ENCODE results near the gene FGFR3.

The FGFR3 gene

GRCh38 chr4:1806596-1807331 lies 13.7 kb downstream of the FGFR3 start:
- DNase-seq (ENCODE audit: low spot score in 2 of 2) (no peak), ATAC-seq (replicated peaks; ENCODE audit: extremely low read depth, poor library complexity, severe bottlenecking) (no peak)
- Mint-ChIP-seq H3K27me3 (no peaks in the 10 kb centered on the region), H3K36me3 (ENCODE audit: insufficient read depth) (peaks cover 3% of the 10 kb centered on the region), H3K27ac (ENCODE audit: low read depth) (no peak overlapping the region), H3K9me3 (no peaks in the 10 kb centered on the region), H3K4me3 (no peak overlapping the region), H3K4me1 (no peaks in the 10 kb centered on the region)

GRCh38 chr4:1807332-1807777 lies 14.3 kb downstream of the FGFR3 start:
- ATAC-seq (replicated peaks; ENCODE audit: extremely low read depth, poor library complexity, severe bottlenecking) (no peak), DNase-seq (ENCODE audit: low spot score in 2 of 2) (no peak)
- H3K9me3 Mint-ChIP-seq: no peaks in the 10 kb centered on the region
- H3K4me1 Mint-ChIP-seq: no peaks in the 10 kb centered on the region
- H3K27ac Mint-ChIP-seq (ENCODE audit: low read depth): no peak overlapping the region
- H3K27me3 Mint-ChIP-seq: no peaks in the 10 kb centered on the region
- peaks cover 3% of the 10 kb centered on the region for H3K36me3 Mint-ChIP-seq (ENCODE audit: insufficient read depth)
- no peak overlapping the region for H3K4me3 Mint-ChIP-seq

GRCh38 chr4:1808396-1808795 lies 15.3 kb downstream of the FGFR3 start:
- no peaks in the 10 kb centered on the region for H3K9me3 Mint-ChIP-seq

GRCh38 chr4:1808851-1809753 lies 16.0 kb downstream of the FGFR3 start:
- peaks cover 5% of the 10 kb centered on the region for H3K36me3 Mint-ChIP-seq (ENCODE audit: insufficient read depth)
- H3K27me3 Mint-ChIP-seq: no peaks in the 10 kb centered on the region
- H3K9me3 Mint-ChIP-seq: no peaks in the 10 kb centered on the region
- no peaks in the 10 kb centered on the region for H3K4me1 Mint-ChIP-seq
- no peak for DNase-seq (ENCODE audit: low spot score in 2 of 2)
- no peak overlapping the region for H3K27ac Mint-ChIP-seq (ENCODE audit: low read depth)
- ATAC-seq (replicated peaks; ENCODE audit: extremely low read depth, poor library complexity, severe bottlenecking): no peak
- no peak overlapping the region for H3K4me3 Mint-ChIP-seq

More at GRCh38 chr4:1808396-1808795, 15.3 kb downstream of the FGFR3 start:
- Mint-ChIP-seq H3K4me1 (no peaks in the 10 kb centered on the region), H3K4me3 (no peak overlapping the region), H3K27ac (ENCODE audit: low read depth) (no peak overlapping the region), H3K27me3 (no peaks in the 10 kb centered on the region), H3K36me3 (ENCODE audit: insufficient read depth) (peaks cover 5% of the 10 kb centered on the region)
- no peak for ATAC-seq (replicated peaks; ENCODE audit: extremely low read depth, poor library complexity, severe bottlenecking)
- DNase-seq (ENCODE audit: low spot score in 2 of 2): no peak

- H3K4me3 Mint-ChIP-seq: no peak overlapping the region
- no peaks in the 10 kb centered on the region for H3K9me3 Mint-ChIP-seq
- no peaks in the 10 kb centered on the region for H3K27me3 Mint-ChIP-seq
- H3K4me1 Mint-ChIP-seq: no peaks in the 10 kb centered on the region
- DNase-seq (ENCODE audit: low spot score in 2 of 2): peak; percentile 38 to 55
- peak; percentile 56 for ATAC-seq (replicated peaks; ENCODE audit: extremely low read depth, poor library complexity, severe bottlenecking)
- peaks cover 4% of the 10 kb centered on the region for H3K36me3 Mint-ChIP-seq (ENCODE audit: insufficient read depth)
- H3K27ac Mint-ChIP-seq (ENCODE audit: low read depth): no peak overlapping the region
Measured at GRCh38 chr4:1809754-1810502, 16.8 kb downstream of the FGFR3 start.

- ATAC-seq (replicated peaks; ENCODE audit: extremely low read depth, poor library complexity, severe bottlenecking): no peak
- Mint-ChIP-seq H3K4me3 (no peak overlapping the region), H3K9me3 (no peaks in the 10 kb centered on the region), H3K27me3 (no peaks in the 10 kb centered on the region), H3K4me1 (no peaks in the 10 kb centered on the region), H3K27ac (ENCODE audit: low read depth) (no peak overlapping the region), H3K36me3 (ENCODE audit: insufficient read depth) (peaks cover 4% of the 10 kb centered on the region)
- DNase-seq (ENCODE audit: low spot score in 2 of 2): no peak
Measured at GRCh38 chr4:1810765-1811164, 17.7 kb downstream of the FGFR3 start.

GRCh38 chr4:1812720-1813119 lies 19.6 kb downstream of the FGFR3 start:
- Mint-ChIP-seq H3K4me1 (no peaks in the 10 kb centered on the region), H3K36me3 (ENCODE audit: insufficient read depth) (peaks cover 16% of the 10 kb centered on the region), H3K4me3 (no peak overlapping the region), H3K27ac (ENCODE audit: low read depth) (no peak overlapping the region), H3K27me3 (no peaks in the 10 kb centered on the region), H3K9me3 (no peaks in the 10 kb centered on the region)
- no peak for ATAC-seq (replicated peaks; ENCODE audit: extremely low read depth, poor library complexity, severe bottlenecking)
- DNase-seq (ENCODE audit: low spot score in 2 of 2): no peak

GRCh38 chr4:1813231-1813630 lies 20.1 kb downstream of the FGFR3 start:
- Mint-ChIP-seq H3K9me3 (no peaks in the 10 kb centered on the region), H3K36me3 (ENCODE audit: insufficient read depth) (peaks cover 18% of the 10 kb centered on the region), H3K4me3 (no peak overlapping the region), H3K4me1 (no peaks in the 10 kb centered on the region), H3K27me3 (no peaks in the 10 kb centered on the region), H3K27ac (ENCODE audit: low read depth) (no peak overlapping the region)
- no peak for ATAC-seq (replicated peaks; ENCODE audit: extremely low read depth, poor library complexity, severe bottlenecking)
- no peak for DNase-seq (ENCODE audit: low spot score in 2 of 2)

- no peaks in the 10 kb centered on the region for H3K27me3 Mint-ChIP-seq
- DNase-seq (ENCODE audit: low spot score in 2 of 2) (no peak), ATAC-seq (replicated peaks; ENCODE audit: extremely low read depth, poor library complexity, severe bottlenecking) (no peak)
- no peak overlapping the region for H3K27ac Mint-ChIP-seq (ENCODE audit: low read depth)
- peaks cover 25% of the 10 kb centered on the region for H3K36me3 Mint-ChIP-seq (ENCODE audit: insufficient read depth)
- no peak overlapping the region for H3K4me3 Mint-ChIP-seq
- no peaks in the 10 kb centered on the region for H3K4me1 Mint-ChIP-seq
- no peaks in the 10 kb centered on the region for H3K9me3 Mint-ChIP-seq
Measured at GRCh38 chr4:1813915-1814314, 20.8 kb downstream of the FGFR3 start.

GRCh38 chr4:1814453-1814852 lies 21.4 kb downstream of the FGFR3 start:
- Mint-ChIP-seq H3K9me3 (no peaks in the 10 kb centered on the region), H3K27me3 (no peaks in the 10 kb centered on the region), H3K4me3 (no peak overlapping the region), H3K27ac (ENCODE audit: low read depth) (no peak overlapping the region), H3K4me1 (no peaks in the 10 kb centered on the region), H3K36me3 (ENCODE audit: insufficient read depth) (peaks cover 29% of the 10 kb centered on the region)
- ATAC-seq (replicated peaks; ENCODE audit: extremely low read depth, poor library complexity, severe bottlenecking) (no peak), DNase-seq (ENCODE audit: low spot score in 2 of 2) (no peak)

- ATAC-seq (replicated peaks; ENCODE audit: extremely low read depth, poor library complexity, severe bottlenecking): no peak
- no peaks in the 10 kb centered on the region for H3K9me3 Mint-ChIP-seq
- H3K4me3 Mint-ChIP-seq: no peak overlapping the region
- H3K4me1 Mint-ChIP-seq: no peaks in the 10 kb centered on the region
- DNase-seq (ENCODE audit: low spot score in 2 of 2): no peak
- H3K27me3 Mint-ChIP-seq: no peaks in the 10 kb centered on the region
- no peak overlapping the region for H3K27ac Mint-ChIP-seq (ENCODE audit: low read depth)
- H3K36me3 Mint-ChIP-seq (ENCODE audit: insufficient read depth): peaks cover 36% of the 10 kb centered on the region
Measured at GRCh38 chr4:1815096-1815996, 22.3 kb downstream of the FGFR3 start.

Data from central memory CD8-positive, alpha-beta T cell (primary cell).